ENCODE measurements around the gene FSTL4.
"Not testable (repeated sequence)": the region's sequence is repeated elsewhere in the genome, so short reads cannot be mapped to it uniquely, and the experiment has no call there.

DNA sequence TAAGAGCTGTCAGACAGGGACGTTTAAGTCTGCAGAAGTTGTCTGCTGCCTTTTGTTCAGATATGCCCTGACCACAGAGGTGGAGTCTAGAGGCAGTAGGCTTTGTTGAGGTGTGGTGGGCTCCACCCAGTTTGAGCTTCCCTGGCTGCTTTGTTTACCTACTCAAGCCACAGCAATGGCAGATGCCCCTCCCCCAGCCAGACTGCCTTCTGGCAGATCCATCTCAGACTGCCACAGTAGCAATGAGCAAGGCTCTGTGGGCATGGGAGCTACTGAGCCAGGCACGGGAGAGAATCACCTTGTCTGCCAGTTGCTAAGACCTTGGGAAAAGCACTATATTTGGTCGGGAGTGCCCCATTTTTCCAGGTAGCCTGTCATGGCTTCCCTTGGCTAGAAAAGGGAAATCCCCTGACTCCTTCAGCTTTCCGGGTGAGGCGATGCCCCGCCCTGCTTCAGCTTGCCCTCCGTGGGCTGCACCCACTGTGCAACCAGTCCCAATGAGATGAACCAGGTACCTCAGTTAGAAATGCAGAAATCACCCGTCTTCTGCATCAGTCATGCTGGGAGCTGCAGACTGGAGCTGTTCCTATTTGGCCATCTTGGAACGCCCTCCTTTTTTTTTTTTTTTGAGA, 441.5 kb downstream of the FSTL4 start:
- TF ChIP-seq NANOG (IDR thresholded peaks at IDR 0.05; ENCODE audit: borderline replicate concordance); CREB1 (CRISPR knock-in tag; IDR thresholded peaks at IDR 0.05; ENCODE audit: low read depth); EZH2 (IDR thresholded peaks at IDR 0.05; ENCODE audit: low read depth, unreplicated experiment); EZH2phosphoT487 (IDR thresholded peaks at IDR 0.05; ENCODE audit: unreplicated experiment): not testable (repeated sequence)
- TF ChIP-seq, protein P1, sequence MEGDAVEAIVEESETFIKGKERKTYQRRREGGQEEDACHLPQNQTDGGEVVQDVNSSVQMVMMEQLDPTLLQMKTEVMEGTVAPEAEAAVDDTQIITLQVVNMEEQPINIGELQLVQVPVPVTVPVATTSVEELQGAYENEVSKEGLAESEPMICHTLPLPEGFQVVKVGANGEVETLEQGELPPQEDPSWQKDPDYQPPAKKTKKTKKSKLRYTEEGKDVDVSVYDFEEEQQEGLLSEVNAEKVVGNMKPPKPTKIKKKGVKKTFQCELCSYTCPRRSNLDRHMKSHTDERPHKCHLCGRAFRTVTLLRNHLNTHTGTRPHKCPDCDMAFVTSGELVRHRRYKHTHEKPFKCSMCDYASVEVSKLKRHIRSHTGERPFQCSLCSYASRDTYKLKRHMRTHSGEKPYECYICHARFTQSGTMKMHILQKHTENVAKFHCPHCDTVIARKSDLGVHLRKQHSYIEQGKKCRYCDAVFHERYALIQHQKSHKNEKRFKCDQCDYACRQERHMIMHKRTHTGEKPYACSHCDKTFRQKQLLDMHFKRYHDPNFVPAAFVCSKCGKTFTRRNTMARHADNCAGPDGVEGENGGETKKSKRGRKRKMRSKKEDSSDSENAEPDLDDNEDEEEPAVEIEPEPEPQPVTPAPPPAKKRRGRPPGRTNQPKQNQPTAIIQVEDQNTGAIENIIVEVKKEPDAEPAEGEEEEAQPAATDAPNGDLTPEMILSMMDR (conservative IDR thresholded peaks at IDR 0.05; ENCODE audit: low read depth in 2 of 2), result not testable (repeated sequence)
- TF ChIP-seq, protein P2, sequence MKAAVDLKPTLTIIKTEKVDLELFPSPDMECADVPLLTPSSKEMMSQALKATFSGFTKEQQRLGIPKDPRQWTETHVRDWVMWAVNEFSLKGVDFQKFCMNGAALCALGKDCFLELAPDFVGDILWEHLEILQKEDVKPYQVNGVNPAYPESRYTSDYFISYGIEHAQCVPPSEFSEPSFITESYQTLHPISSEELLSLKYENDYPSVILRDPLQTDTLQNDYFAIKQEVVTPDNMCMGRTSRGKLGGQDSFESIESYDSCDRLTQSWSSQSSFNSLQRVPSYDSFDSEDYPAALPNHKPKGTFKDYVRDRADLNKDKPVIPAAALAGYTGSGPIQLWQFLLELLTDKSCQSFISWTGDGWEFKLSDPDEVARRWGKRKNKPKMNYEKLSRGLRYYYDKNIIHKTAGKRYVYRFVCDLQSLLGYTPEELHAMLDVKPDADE (IDR thresholded peaks at IDR 0.05), result not testable (repeated sequence)
